DMS114 treated with DMSO at 0.1 percent for 48 hours (cell line): ENCODE results near the gene GLT8D2.

Experiments
- DNase-seq: peaks from one replicate; lab custom pipeline; 2025; ENCODE audit not compliant: unreplicated experiment; lab: John Stamatoyannopoulos, UW

GLT8D2 gene

GRCh38 chr12:103955811-103956508 lies 94.0 kb downstream of the GLT8D2 start:
- DNase-seq = no peak

DNA sequence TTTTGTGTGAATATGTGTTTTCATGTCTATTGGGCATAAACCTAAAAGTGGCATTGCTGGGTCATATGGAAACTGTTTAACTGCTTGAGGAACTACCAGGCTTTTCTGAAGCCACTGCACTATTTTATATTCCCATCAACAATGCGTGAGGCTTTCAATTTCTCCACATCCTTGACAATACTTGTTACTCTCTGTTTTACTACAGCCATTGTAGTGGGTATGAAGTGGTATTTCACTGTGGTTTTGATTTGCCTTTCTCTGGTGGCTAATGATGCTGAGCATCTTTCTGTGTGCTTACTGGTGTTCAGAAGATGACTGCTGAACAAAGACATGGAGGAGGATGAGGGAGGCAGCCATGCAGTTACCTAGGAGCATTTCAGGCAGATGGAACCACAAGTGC lies 97.5 kb downstream of the GLT8D2 start:
- no peak for DNase-seq

- DNase-seq = no peak
Measured at GRCh38 chr12:103948746-103949406, 101.1 kb downstream of the GLT8D2 start.

- DNase-seq = no peak
Measured at GRCh38 chr12:103947871-103948555, 102.0 kb downstream of the GLT8D2 start.

DNA sequence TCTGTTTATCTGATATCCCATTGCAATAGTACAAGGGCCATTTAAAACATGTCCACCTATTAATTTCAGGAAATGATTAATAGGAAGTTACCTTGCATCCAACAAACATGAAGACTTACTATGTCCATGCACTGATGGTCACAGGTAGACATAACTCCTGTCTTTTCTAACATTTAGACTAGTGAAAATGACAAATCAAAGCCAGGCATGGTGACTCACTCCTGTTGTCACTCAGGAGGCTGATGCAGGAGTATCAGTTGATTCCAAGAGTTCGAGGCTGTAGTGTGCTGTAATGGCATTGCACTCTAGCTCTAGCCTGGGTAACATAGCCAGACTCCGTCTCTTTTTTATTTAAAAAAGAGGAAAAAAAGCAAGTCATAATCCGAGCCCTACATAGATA lies 105.0 kb downstream of the GLT8D2 start:
- DNase-seq = no peak
